H1 (cell line): ENCODE data around the gene PDZD2.

Experiments used
- CREB1 ChIP-seq: IDR thresholded peaks from 2 replicates; pipeline ENCODE4 v1.6.1; 2012; ENCODE audit warnings: inconsistent platforms
- EZH2 ChIP-seq: fragments of 200-600 bp; sonication (generic); IDR thresholded peaks from 2 replicates; pipeline ENCODE4 v1.7.1; 2012; ENCODE audit warnings: low read depth, mild to moderate bottlenecking, moderate library complexity, low read length, inconsistent platforms; ENCODE audit not compliant: severe bottlenecking
- KDM5A ChIP-seq: fragments of 200-600 bp; IDR thresholded peaks from 2 replicates; pipeline ENCODE4 v1.7.1; 2012; ENCODE audit warnings: mild to moderate bottlenecking, low read length, inconsistent platforms, mixed read lengths
- POLR2A ChIP-seq, 2 experiments: IDR thresholded peaks; 1 replicate in 1 of 2; 2 replicates in 1 of 2; pipeline ENCODE4 v1.6.1; 2011; ENCODE audit warnings: low read depth in 2 of 2, low read length in 2 of 2, mild to moderate bottlenecking in 2 of 2; ENCODE audit errors: control extremely low read depth in 1 of 2
- POLR2AphosphoS5 ChIP-seq: IDR thresholded peaks from 2 replicates; pipeline ENCODE4 v1.6.1; 2011; ENCODE audit warnings: low read depth, low read length
- RNF2 ChIP-seq: fragments of 200-900, 300-1000 bp; sonication (generic); IDR thresholded peaks from 2 replicates; pipeline ENCODE4 v1.7.1; 2016; ENCODE audit warnings: borderline replicate concordance, low read depth, mild to moderate bottlenecking, antibody characterized with exemption, low read length; ENCODE audit not compliant: poor library complexity, severe bottlenecking; ENCODE audit errors: missing control alignments
- RXRA ChIP-seq: IDR thresholded peaks from 2 replicates; pipeline ENCODE4 v1.6.1; 2011; ENCODE audit warnings: low read depth, mild to moderate bottlenecking, low read length, moderate library complexity; ENCODE audit not compliant: insufficient read depth
- YY1 ChIP-seq: IDR thresholded peaks from 2 replicates; pipeline ENCODE4 v1.6.1; 2011; ENCODE audit warnings: low read depth, mild to moderate bottlenecking, low read length
- TF ChIP-seq, protein P1 (sequence below), 3 experiments: IDR thresholded peaks; 1 replicate in 2 of 3; 2 replicates in 1 of 3; pipeline versions ENCODE4 v1.5.1 to v1.6.1; 2011; ENCODE audit warnings: low read length in 3 of 3, mild to moderate bottlenecking in 3 of 3, inconsistent platforms in 2 of 3, low read depth in 1 of 3, moderate library complexity in 1 of 3; ENCODE audit not compliant: insufficient read depth in 1 of 3; ENCODE audit errors: control extremely low read depth in 1 of 3

DNA sequence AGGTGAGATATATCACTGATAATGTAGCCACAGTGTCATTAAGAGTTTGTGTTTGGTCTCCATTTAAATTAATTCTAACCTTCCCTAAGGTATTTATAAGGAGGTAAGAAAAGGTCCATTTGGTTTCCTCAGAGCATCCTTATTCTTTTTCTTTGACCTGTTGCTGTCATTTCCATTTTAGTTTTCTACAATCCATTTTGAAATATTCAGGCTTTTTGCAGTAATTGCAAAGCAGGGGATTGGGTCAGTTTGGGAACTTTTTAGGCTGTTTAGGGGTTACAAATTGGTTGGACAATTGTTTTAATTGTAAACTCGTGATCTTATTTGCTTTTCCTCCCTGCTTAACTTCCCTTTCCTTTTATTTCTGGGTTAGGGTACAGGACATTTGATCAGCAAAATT is 42.6 kb upstream of the PDZD2 start:
- TF ChIP-seq YY1 (no peak), RXRA (no peak), KDM5A (no peak), POLR2AphosphoS5 (no peak), CREB1 (no peak), POLR2A (IDR thresholded peaks at IDR 0.05; ENCODE audit: control extremely low read depth in 1 of 2, low read depth in 2 of 2, low read length in 2 of 2) (no peak), EZH2 (no peak), RNF2 (no peak)
- TF ChIP-seq, protein P1, sequence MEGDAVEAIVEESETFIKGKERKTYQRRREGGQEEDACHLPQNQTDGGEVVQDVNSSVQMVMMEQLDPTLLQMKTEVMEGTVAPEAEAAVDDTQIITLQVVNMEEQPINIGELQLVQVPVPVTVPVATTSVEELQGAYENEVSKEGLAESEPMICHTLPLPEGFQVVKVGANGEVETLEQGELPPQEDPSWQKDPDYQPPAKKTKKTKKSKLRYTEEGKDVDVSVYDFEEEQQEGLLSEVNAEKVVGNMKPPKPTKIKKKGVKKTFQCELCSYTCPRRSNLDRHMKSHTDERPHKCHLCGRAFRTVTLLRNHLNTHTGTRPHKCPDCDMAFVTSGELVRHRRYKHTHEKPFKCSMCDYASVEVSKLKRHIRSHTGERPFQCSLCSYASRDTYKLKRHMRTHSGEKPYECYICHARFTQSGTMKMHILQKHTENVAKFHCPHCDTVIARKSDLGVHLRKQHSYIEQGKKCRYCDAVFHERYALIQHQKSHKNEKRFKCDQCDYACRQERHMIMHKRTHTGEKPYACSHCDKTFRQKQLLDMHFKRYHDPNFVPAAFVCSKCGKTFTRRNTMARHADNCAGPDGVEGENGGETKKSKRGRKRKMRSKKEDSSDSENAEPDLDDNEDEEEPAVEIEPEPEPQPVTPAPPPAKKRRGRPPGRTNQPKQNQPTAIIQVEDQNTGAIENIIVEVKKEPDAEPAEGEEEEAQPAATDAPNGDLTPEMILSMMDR (IDR thresholded peaks at IDR 0.05; ENCODE audit: control extremely low read depth in 1 of 3, insufficient read depth in 1 of 3, low read depth in 1 of 3, low read length in 3 of 3) = no peak
